GM19351 (cell line): ENCODE measurements around the gene ZNF560.
"Not testable (repeated sequence)": the region's sequence is repeated elsewhere in the genome, so short reads cannot be mapped to it uniquely, and the experiment has no call there.

Experiments
- ATAC-seq: cut with Tn5 transposase; IDR thresholded peaks from one replicate; pipeline ENCODE4 v1.9.1; 2021; ENCODE audit warnings: mild to moderate bottlenecking, moderate library complexity; ENCODE audit not compliant: unreplicated experiment

The ZNF560 gene

DNA sequence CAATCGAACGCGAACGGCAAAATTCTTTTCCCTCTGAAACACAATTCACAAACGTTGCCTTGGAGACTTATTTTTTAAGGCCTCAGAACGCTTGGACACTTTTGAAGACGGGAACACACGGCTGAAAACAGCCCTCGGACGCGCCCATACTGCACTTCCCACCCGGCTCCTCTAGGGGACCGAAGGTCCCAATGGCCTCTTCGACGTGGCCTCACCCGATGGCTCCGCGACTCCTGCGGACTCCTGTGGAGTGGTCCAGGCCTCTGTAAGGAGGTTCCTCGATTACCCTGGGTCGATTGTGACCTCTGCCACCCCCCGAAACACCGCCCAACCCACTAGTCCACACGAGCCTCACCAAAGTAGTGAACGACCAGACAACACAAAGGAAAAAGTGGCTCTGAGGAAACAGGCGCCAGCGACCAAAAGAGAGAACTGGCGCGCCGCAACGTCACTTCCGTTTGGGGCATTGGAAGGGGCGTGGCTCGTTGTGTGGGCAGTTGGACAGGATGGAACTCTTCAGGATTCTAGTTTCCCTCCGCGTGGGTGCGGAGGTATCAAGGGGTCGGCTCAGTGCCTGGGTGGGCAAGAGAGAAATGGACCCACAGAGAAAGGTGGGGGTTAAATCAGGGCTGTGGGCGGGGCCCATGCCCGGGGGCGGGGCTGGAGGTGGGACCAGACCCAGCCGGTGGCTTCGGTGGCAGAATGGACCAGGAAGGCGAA is at the start of gene ZNF560:
Gene ZNF560 (minus strand): TSS at position 434 of the 720 bp plus-strand sequence. CDS start 23,303 bp downstream, outside the sequence.
- ATAC-seq, result no peak

DNA sequence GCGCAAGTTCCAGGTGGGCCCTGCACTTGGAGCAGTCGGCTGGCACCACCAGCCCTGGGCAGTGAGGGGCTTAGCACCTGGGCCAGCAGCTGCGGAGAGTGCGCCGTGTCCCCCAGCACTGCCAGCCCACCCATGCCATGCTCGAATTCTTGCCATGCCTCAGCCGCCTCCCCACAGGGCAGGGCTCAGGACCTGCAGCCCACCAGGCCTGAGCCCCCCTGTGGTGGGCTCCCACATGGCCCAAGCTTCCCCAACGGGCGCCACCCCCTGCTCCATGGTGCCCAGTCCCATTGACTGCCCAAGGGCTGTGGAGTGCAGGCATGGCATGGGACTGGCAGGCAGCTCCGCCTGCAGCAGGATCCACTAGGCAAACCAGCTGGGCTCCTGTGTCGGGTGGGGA is 49.5 kb upstream of the ZNF560 start:
- no peak for ATAC-seq

DNA sequence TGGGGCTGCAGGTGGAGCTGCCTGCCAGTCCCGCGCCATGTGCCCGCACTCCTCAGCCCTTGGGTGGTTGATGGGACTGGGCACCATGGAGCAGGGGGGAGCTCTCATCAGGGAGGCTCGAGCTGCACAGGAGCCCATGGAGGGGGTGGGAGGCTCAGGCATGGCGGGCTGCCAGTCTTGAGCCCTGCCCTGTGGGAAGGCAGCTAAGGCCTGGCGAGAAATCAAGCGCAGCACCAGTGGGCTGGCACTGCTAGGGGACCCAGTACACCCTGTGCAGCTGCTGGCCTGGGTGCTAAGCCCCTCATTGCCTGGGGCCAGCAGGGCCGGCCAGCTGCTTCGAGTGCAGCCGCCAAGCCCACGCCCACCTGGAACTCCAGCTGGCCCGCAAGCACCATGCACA is 42.9 kb upstream of the ZNF560 start:
- ATAC-seq, result not testable (repeated sequence)

DNA sequence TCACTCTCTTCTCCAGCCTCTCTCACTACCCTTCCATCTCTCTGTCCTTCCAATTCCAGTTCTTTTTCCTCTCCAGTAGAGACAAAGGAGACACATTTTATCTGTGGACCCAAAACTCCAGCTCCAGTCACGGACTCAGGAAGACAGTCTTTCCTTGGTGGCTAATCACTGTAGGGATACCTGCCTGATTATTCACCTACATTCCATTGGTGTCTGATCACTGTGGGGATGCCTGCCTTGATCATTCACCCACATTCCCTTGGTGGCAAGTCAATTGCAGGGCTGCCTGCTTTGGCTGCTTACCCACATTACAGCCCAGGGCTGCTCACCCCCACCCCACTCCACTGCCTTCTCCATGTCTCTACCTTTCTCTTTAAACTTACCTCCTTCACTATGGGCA is 41.5 kb upstream of the ZNF560 start:
- not testable (repeated sequence) for ATAC-seq

DNA sequence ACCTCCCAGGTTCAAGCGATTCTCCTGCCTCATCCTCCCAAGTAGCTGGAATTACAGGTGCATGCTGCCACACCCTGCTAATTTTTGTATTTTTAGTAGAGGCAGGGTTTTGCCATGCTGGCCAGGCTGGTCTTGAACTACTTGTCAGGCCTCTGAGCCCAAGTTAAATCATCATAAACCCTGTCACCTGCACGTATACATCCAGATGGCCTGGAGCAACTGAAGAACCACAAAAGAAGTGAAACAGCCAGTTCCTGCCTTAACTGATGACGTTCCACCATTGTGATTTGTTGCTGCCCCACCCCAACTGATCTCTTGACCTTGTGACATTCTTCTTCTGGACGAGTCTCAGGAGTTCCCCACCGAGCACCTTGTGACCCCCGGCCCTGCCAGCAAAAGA is 40.8 kb upstream of the ZNF560 start:
- ATAC-seq, result not testable (repeated sequence)

DNA sequence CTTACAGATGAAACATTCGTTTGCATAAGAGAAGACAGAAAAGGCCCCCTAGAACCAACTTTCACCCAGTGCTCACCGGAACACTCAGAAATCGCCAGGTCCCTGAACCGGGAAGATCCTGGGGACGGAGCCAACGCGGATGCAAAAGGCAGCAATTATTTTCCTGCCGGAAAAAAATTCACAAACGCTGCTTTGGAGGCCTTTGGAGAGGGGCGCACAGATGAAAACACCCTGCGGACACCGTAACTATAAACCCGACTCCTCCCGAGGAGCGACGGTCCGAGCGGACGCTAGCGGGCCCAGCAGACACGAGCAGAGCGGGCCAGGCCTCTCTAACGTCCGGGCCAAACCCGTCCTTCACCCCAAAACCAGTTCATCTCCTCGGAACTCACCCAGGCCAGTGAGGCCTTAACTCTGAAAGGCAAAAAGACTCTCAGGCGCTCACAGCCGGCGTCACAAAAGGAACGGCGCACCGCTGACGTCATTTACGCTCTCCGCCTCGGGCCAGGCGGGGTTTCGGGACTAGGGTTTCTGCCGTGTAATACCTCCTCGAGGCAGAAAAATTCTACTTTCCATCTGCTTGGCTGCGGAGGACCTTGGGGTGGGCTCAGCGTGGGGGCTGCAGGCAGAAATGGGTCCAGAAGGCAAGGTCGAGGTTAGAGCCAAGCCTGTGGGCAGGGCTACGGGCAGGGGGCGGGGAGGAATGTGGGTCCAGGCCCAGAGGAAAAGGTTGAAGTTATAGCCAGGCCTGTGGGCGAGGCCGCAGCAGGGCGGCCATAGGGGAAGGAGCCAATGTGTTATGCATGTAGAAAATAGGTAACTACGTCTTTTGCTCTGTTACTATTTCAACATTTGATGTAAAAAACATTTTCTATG is 40.0 kb upstream of the ZNF560 start, which contains the start of gene ZNF426:
Gene ZNF426 (minus strand): TSS at position 463 of the 876 bp plus-strand sequence. CDS start 2,413 bp downstream, outside the sequence.
- peak; percentile 77 for ATAC-seq

DNA sequence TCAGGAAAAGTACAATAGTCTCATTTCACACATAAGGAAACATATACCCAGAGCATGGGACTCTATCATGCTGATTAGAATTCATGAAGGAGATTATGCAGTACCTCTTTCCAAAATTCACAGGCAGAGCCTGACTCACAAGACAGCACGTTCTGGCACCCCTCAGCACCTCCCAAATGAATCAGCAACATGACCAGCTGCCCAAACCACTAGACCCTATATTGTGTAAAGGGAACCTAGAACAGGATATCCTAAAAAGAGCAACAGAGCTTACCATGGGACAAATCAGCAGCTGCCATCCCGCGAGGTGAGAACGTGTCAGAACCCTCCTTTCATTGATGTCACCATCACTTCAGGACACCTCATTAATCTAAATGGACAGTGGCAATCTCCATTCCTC is 37.5 kb upstream of the ZNF560 start:
- no peak for ATAC-seq

DNA sequence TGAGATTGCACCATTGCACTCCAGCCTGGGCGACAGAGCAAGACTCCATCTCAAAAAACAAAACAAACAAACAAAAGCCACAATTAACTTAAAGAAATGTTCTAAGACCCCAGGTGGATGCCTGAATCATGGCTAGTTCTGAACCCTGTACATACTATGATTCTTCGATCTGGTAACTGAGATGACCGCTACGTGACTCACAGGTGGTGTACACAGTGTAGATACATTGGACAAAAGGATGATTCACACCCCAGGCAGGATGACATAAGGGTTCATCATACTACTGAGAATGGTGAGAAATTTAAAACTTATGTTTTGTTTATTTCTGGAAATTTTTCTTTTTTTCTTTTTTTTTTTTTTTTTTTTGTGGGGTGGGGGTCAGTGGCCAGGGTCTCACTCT is 33.5 kb upstream of the ZNF560 start:
- no peak for ATAC-seq

DNA sequence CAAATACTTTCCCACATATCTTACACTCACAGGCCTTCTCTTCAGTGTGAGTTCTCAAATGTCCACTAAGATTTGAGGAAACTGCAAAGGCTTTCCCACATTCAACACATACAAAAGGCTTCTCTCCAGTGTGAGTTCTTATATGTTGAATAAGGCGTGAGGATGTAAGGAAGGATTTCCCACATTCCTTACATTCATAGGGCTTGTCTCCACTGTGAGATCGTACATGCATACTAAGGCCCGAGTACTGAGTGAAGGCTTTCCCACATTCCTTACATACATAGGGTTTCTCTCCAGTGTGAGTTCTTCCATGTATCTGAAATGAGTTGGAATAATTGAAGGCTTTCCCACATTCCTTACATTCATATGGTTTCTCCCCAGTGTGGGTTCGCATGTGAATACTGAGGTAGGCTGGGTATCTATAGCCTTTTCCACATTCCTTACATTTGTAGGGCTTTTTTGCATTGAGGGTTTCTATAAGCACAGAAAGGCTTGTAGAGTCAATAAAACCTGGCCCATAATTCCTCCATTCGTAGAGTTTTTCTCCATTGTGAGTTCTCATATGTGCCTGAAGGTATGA is 30.4 kb upstream of the ZNF560 start:
- no peak for ATAC-seq

DNA sequence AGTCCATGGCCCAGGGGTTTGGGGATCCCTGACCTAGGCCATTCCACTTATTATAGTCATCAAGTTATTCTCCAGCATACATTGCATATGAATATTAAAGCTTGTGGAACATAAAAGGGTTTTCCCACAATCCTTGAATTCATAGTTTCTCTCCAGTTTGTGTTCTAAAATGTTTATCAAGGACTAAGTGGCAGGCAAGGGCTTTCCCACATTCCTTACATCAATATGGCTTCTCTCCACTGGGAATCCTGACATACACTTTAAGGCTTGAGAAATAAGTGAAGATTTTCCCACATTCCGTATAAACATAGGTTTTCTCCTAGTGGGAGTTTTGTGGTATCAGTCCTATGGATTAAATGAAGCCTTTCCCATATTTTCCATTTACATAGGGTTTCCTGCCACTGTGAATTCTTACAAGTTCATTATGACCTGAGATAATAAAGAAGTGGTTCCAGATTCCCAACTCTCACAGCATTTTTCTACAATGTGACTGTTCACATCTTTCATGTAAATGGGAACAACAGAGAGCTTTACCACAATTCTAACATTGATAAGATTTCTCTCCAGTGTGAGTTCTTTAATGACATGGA is 25.6 kb upstream of the ZNF560 start:
- ATAC-seq, result no peak

DNA sequence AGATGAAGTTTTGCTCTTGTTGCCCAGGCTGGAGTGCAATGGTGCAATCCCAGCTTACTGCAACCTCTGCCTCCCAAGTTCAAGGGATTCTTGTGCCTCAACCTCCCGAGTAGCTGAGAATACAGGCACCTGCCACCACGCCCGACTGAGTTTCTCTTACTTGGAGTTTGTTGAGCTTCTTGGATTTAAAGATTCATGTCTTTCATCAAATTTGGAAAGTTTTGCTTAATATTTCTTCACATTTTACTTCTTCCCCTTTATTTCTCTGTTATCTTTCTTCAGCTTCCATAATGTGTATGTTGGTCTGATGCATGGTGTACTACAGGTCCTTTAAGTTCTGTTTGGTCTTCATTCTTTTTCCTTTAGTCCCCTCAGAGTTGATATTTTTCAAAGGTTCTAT is 8.9 kb upstream of the ZNF560 start:
- no peak for ATAC-seq

DNA sequence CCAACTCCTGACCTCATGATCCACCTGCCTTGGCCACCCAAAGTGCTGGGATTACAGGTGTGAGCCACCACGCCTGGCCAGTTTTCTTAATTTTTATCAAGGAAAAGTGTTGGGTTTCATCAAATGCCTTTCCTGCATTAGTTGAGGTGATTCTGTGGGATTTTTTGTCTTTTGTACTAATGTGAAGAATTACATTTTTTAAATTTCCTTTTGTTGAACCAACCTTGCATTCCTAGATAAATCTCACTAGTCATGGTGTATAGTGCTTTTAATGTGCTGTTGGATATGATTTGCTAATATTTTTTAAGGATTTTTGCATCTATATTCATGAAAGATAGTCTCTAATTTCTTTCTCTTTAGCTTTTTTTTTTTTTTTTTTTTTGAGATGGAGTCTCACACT is 2.4 kb upstream of the ZNF560 start:
- no peak for ATAC-seq

DNA sequence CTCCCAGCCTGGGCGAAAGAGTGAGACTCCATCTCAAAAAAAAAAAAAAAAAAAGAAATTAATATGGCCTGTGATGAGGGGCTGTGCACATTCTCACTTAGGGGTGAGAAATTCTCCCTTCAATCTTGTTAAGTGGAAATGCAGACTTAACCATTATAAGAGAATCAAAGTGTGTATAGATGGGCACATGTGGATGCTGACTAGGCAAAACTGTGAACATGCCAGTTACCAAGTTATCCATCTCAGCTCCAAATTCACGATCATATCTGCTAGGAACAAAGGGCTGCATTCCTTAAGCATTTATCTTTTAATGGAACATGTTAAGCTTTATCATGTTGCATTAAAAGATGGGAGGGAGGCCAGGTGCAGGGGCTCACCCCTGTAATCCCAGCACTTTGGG is 4.3 kb downstream of the ZNF560 start:
- no peak for ATAC-seq

DNA sequence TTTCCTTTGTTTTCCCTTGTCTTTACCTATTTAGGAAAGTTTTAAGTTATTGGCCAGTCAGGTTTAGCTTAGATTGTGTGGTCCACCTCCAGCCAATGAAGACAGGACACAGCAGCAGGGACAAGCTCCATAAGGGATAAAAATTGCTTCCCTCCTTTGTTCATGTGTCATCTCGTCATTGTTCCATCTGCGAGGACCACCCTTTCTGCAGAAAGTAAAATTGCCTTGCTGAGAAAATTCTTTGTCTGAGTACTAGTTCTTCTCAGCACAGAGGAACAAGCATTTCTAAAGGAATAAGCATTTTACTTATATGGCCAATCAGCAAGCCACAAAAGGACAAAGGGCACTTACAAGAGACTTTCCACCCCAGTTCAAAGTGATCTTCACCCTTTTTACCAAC is 11.4 kb downstream of the ZNF560 start:
- no peak for ATAC-seq

DNA sequence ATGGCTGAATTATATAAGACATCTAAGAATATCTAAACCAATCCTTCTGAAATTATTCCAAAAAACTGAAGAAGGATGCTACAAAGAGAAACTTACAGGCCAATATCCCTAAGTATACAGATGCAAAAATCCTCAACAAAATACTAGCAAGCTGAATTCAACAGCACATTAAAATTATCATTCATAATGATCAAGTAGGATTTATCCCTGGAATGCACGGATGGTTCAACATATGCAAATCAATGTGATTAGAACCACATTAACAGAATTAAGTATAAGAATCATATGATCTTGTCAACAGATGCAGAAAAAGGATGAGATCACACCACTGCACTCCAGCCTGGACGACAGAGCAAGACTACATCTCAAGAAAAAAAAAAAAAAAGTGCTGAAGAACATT is 13.3 kb downstream of the ZNF560 start:
- ATAC-seq, result no peak

DNA sequence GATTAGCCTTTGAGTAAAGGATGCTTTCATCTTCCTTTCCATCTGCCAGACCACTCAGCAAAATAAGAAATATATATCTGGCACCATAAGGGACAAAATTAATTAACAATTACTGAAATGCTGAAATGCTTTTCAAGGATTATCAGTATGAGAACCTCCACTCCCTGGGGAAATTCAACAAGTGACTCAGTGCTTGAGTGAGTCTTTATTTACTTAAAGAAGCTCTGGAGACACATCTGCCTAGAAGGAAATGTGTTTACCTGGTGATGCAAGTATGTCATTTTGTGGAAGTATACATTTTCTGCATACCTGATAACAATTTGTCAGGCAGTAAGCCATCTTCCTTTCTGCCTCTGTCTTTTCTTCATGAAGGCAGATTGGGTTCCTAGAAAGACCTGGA is 23.4 kb downstream of the ZNF560 start:
- no peak for ATAC-seq

DNA sequence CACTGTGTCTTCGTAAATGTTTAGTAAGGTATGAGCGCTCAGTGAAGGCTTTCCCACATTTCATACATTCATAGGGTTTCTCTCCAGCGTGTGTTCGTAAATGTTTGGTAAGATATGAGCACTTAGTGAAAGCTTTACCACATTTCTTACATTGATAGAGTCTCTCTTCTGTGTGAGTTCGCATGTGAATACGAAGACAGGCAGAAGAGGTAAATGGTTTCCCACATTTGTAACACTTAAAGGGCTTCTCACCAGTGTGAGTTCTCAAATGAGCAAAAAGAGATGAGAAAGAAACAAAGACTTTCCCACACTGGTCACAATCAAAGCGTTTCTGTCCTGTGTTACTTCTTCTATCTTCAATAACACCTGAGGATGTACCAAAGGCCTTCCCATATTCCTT is 31.3 kb downstream of the ZNF560 start:
- ATAC-seq, result no peak

DNA sequence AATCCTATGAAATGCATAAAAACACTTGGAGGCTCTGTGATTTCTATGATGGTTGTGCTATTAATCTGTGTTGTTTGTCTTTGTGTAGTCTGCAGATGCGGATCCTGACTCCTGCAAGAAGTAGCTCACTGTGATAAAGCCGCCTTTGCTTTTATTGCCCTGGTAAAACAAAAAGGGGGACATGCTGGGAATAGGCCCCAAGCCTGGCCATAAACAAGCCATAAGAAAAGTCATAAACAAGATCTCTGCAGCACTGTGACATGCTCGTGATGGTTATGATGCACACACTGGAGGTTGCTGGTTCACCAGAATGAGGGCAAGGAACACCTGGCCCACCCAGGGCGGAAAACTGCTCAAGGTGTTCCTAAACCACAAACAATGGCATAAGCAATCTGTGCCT is 36.5 kb downstream of the ZNF560 start:
- no peak for ATAC-seq

DNA sequence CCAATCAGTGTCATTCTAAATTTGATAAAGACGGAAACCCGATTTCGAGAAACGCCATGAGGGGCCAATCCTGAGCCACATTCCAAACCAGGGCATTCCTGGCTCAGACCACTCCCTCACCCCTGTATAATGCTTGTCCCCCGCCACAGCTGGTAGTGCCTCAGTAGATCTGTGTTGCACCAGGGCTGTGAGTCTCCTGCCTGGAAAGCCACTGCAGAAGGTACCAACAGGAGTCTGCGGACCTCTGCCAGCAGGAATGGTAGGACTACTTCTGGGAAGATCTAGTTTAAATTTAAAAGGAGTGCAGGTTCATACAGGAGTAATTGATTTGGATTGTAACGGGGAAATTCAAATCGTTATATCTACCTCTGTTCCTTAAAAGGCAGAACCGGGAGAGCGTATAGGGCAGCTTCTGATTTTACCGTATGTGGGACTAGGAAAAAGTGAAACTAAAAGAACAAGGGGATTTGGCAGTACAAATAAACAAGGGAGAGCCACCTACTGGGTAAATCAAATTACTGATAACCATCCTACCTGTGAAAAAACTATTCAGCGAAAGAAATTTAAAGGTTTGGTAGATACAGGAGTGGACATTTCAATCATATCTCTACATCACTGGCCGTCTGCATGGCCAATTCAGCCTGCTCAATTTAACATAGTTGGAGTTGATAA is 42.3 kb downstream of the ZNF560 start:
- no peak for ATAC-seq

DNA sequence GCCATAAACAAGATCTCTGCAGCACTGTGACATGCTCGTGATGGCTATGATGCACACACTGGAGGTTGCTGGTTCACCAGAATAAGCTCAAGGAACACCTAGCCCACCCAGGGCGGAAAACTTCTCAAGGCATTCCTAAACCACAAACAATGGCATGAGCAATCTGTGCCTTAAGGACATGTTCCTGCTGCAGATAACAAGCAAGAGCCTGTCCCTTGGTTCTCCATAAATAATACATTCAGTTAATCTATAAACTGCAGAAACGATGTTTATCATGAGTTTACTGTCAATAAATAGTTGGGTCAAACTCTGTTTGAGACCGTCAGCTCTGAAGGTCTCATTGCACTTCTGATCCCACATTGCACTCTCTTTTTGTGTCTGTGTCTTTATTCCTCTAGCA is 44.5 kb downstream of the ZNF560 start:
- ATAC-seq, result no peak

DNA sequence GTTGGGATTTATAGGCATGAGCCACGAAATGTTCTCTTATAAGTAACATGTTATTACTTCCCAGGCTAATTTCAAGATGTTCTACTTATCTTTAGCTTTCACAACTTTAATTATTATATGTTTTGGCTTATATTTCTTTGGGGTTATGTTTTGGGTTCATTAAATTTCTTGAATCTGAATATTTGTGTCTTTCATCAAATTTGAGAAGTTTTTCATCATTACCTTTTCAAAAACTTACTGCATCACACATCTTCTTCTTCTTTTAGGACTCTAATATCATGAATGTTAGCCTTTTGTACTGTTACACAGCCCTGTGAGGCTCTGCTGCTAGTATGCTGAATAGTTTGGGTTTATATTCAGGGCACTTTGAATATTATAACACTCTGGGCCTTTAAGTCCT is 53.4 kb downstream of the ZNF560 start:
- ATAC-seq, result no peak
